GM23248 (cell line): ENCODE data around the gene FRAS1.
"Not testable (repeated sequence)": the region's sequence is repeated elsewhere in the genome, so short reads cannot be mapped to it uniquely, and the experiment has no call there.

Source experiments
- EZH2 ChIP-seq: fragments of 200-600 bp; sonication (generic); IDR thresholded peaks from 2 replicates; pipeline ENCODE4 v1.6.1; 2018; ENCODE audit warnings: antibody characterized with exemption, mild to moderate bottlenecking; ENCODE audit not compliant: insufficient read depth, poor library complexity, severe bottlenecking
- EZH2phosphoT487 ChIP-seq: fragments of 200-600 bp; sonication (generic); IDR thresholded peaks from 2 replicates; pipeline ENCODE4 v1.6.1; 2018; ENCODE audit warnings: antibody characterized with exemption, moderate library complexity, mild to moderate bottlenecking, low read depth; ENCODE audit not compliant: insufficient read depth

DNA sequence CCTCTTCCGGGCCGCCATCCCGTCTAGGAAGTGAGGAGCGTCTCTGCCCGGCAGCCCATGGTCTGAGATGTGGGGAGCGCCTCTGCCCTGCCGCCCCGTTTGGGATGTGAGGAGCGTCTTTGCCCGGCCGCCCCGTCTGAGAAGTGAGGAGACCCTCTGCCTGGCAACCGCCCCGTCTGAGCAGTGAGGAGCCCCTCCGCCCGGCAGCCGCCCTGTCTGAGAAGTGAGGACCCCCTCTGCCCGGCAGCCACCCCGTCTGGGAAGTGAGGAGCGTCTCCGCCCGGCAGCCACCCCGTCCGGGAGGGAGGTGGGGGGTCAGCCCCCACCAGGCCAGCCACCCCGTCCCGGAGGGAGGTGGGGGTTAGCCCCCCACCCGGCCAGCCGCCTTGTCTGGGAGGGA is 490.8 kb downstream of the FRAS1 start:
- TF ChIP-seq EZH2phosphoT487, EZH2: not testable (repeated sequence)
